ENCODE data around the gene MAGEH1. TPM values are rescaled to one million over a fixed set of nuclear protein-coding genes. Genes with fewer than 3 reads are reported as not detected.

Gene MAGEH1
- total RNA-seq, 3 donors from 2014 or later, result 23.0 to 37.4 (median 32.3) TPM

- H3K27me3 ChIP-seq, result peaks cover 3 to 30% of the 10 kb centered on the region in 2 donors
- DNase-seq (ENCODE audit: low spot score in 2 of 2), result peak in 1 of 2 donors; percentile 42
- TF ChIP-seq POLR2A (IDR thresholded peaks at IDR 0.05) (no peak), POLR2AphosphoS5 (IDR thresholded peaks at IDR 0.05) (no peak), CTCF (IDR thresholded peaks at IDR 0.05) (no peak)
- peak within 1 kb of the TSS; percentile 93 to 97 for H3K27ac ChIP-seq
- H3K4me1 ChIP-seq, result no peaks in the 10 kb centered on the region
- H3K36me3 ChIP-seq, result peaks cover 3% of the 10 kb centered on the region
- peak within 1 kb of the TSS; percentile 63 to 77 (median 66) for H3K4me3 ChIP-seq
- intact Hi-C loops (cut with DNase I; ENCODE audit: low total_unique reads), result no loop called here
- H3K9me3 ChIP-seq, result no peaks in the 10 kb centered on the region
Observed at GRCh38 chrX:55489314-55490009, 37.5 kb downstream of the MAGEH1 start, which contains the start of gene USP51. Gene USP51 (minus strand): TSS chrX:55489848. CDS start chrX:55488939, 909 bp downstream.

- H3K27me3 ChIP-seq, result peaks cover 3 to 25% of the 10 kb centered on the region in 2 donors
- TF ChIP-seq POLR2A (IDR thresholded peaks at IDR 0.05), result no peak
- TF ChIP-seq POLR2AphosphoS5 (IDR thresholded peaks at IDR 0.05), result no peak
- TF ChIP-seq CTCF (IDR thresholded peaks at IDR 0.05), result no peak
- no peak for DNase-seq (ENCODE audit: low spot score in 2 of 2)
- intact Hi-C loops (cut with DNase I; ENCODE audit: low total_unique reads), result no loop called here
- H3K9me3 ChIP-seq, result no peaks in the 10 kb centered on the region
- H3K36me3 ChIP-seq, result peaks cover 3% of the 10 kb centered on the region
- peak overlapping the region; percentile 63 to 77 (median 66) for H3K4me3 ChIP-seq
- peak overlapping the region; percentile 93 to 97 for H3K27ac ChIP-seq
- H3K4me1 ChIP-seq, result no peaks in the 10 kb centered on the region
Observed at GRCh38 chrX:55490121-55490520, 38.2 kb downstream of the MAGEH1 start.

- H3K27ac ChIP-seq, result no peak overlapping the region
- no peaks in the 10 kb centered on the region for H3K4me1 ChIP-seq
- no peak overlapping the region for H3K4me3 ChIP-seq
- H3K9me3 ChIP-seq, result no peaks in the 10 kb centered on the region
- peaks cover 3 to 25% of the 10 kb centered on the region in 2 donors for H3K27me3 ChIP-seq
- TF ChIP-seq POLR2A (IDR thresholded peaks at IDR 0.05) (no peak), CTCF (IDR thresholded peaks at IDR 0.05) (no peak), POLR2AphosphoS5 (IDR thresholded peaks at IDR 0.05) (no peak)
- intact Hi-C loops (cut with DNase I; ENCODE audit: low total_unique reads), result no loop called here
- no peak for DNase-seq (ENCODE audit: low spot score in 2 of 2)
- H3K36me3 ChIP-seq, result peaks cover under 1% of the 10 kb centered on the region
Observed at GRCh38 chrX:55490974-55491373, 39.0 kb downstream of the MAGEH1 start.

Other genes starting within 250 kb of the MAGEH1 start
- gene PAGE5, start 231.8 kb upstream of the MAGEH1 start, total RNA-seq, result not detected
- gene PAGE3, start 187.2 kb upstream of the MAGEH1 start, total RNA-seq, result not detected
- gene USP51, start 37.7 kb downstream of the MAGEH1 start, total RNA-seq, result 1 to 10 TPM in 2 of 3 donors, under 1 TPM in 1; 0.66 to 4.0 (median 1.9) TPM
- gene FOXR2, start 171.3 kb downstream of the MAGEH1 start, total RNA-seq, result not detected

Measured in breast epithelium (tissue), 4 donors.